ENCODE results near the gene PLXNA4. TPM values are rescaled to one million over a fixed set of nuclear protein-coding genes. Genes with fewer than 3 reads are reported as not detected.

PLXNA4 gene
- total RNA-seq, 1 experiment from 2014 or later, result 0.81 TPM

GRCh38 chr7:132092106-132092505 lies 484.2 kb downstream of the PLXNA4 start (continued):
- no peak for TF ChIP-seq ZNF532 (CRISPR knock-in tag; IDR thresholded peaks at IDR 0.05; ENCODE audit: borderline replicate concordance)
- TF ChIP-seq, protein P1, sequence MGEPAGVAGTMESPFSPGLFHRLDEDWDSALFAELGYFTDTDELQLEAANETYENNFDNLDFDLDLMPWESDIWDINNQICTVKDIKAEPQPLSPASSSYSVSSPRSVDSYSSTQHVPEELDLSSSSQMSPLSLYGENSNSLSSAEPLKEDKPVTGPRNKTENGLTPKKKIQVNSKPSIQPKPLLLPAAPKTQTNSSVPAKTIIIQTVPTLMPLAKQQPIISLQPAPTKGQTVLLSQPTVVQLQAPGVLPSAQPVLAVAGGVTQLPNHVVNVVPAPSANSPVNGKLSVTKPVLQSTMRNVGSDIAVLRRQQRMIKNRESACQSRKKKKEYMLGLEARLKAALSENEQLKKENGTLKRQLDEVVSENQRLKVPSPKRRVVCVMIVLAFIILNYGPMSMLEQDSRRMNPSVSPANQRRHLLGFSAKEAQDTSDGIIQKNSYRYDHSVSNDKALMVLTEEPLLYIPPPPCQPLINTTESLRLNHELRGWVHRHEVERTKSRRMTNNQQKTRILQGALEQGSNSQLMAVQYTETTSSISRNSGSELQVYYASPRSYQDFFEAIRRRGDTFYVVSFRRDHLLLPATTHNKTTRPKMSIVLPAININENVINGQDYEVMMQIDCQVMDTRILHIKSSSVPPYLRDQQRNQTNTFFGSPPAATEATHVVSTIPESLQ (CRISPR knock-in tag; IDR thresholded peaks at IDR 0.05), result no peak
- no peak for TF ChIP-seq JAZF1 (CRISPR knock-in tag; IDR thresholded peaks at IDR 0.05)
- TF ChIP-seq, protein P2, sequence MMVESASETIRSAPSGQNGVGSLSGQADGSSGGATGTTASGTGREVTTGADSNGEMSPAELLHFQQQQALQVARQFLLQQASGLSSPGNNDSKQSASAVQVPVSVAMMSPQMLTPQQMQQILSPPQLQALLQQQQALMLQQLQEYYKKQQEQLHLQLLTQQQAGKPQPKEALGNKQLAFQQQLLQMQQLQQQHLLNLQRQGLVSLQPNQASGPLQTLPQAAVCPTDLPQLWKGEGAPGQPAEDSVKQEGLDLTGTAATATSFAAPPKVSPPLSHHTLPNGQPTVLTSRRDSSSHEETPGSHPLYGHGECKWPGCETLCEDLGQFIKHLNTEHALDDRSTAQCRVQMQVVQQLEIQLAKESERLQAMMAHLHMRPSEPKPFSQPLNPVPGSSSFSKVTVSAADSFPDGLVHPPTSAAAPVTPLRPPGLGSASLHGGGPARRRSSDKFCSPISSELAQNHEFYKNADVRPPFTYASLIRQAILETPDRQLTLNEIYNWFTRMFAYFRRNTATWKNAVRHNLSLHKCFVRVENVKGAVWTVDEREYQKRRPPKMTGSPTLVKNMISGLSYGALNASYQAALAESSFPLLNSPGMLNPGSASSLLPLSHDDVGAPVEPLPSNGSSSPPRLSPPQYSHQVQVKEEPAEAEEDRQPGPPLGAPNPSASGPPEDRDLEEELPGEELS (CRISPR knock-in tag; IDR thresholded peaks at IDR 0.05), result no peak
- no peak for TF ChIP-seq SMAD3 (CRISPR knock-in tag; IDR thresholded peaks at IDR 0.05; ENCODE audit: borderline replicate concordance)

GRCh38 chr7:132091706-132092105 lies 484.6 kb downstream of the PLXNA4 start:
- Mint-ChIP-seq H3K4me3 (no peak overlapping the region), H3K4me1 (no peaks in the 10 kb centered on the region), H3K27ac (no peak overlapping the region), H3K36me3 (no peaks in the 10 kb centered on the region), H3K9me3 (no peaks in the 10 kb centered on the region), H3K27me3 (ENCODE audit: low read depth) (no peaks in the 10 kb centered on the region; the same call in none of the 2 replicates)
- DNase-seq (ENCODE audit: low spot score) (no peak), ATAC-seq (no peak)
- TF ChIP-seq, protein P3, sequence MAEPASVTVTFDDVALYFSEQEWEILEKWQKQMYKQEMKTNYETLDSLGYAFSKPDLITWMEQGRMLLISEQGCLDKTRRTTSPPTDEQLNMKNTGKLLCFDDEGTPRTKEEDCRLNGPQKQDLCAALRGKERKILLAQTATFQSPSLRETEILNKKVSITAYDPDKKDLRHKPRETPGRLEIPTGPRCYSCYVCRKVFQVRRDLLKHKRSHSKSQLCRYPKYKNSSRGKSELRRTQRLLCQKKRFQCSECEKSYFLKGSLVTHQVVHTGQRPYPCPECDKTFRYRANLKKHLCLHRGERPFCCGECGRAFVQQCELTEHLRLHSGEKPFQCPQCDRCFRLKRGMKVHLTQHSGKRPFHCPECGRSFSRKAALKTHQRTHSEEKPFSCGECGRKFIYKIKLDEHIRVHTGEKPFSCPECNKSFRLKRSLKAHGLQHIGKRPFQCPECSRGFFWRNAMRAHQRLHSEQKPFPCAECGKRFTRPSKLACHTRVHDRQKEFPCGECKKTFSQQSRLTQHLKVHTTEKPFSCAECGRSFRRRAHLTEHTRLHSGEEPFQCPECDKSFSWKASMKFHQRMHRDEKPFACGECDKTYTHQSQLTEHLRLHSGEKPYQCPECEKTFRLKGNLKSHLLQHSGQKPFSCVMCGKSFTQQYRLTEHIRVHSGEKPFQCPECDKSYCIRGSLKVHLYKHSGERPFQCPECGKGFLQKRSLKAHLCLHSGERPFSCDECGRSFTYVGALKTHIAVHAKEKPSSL (CRISPR knock-in tag; conservative IDR thresholded peaks at IDR 0.05), result no peak
- TF ChIP-seq NR2C2 (CRISPR knock-in tag; IDR thresholded peaks at IDR 0.05) (no peak), E2F5 (CRISPR knock-in tag; IDR thresholded peaks at IDR 0.05) (no peak), ESRRA (CRISPR knock-in tag; IDR thresholded peaks at IDR 0.05; ENCODE audit: borderline replicate concordance) (no peak), PRRX2 (CRISPR knock-in tag; IDR thresholded peaks at IDR 0.05) (no peak), OVOL2 (CRISPR knock-in tag; IDR thresholded peaks at IDR 0.05; ENCODE audit: borderline replicate concordance) (no peak), CBFB (CRISPR knock-in tag; IDR thresholded peaks at IDR 0.05; ENCODE audit: low read depth) (no peak), ZNF416 (CRISPR knock-in tag; IDR thresholded peaks at IDR 0.05) (no peak), ZNF138 (CRISPR knock-in tag; conservative IDR thresholded peaks at IDR 0.05) (no peak), NR3C1 (CRISPR knock-in tag; conservative IDR thresholded peaks at IDR 0.05; ENCODE audit: low read depth) (no peak), ZNF263 (CRISPR knock-in tag; IDR thresholded peaks at IDR 0.05; ENCODE audit: low read depth) (no peak), GABPB1 (CRISPR knock-in tag; IDR thresholded peaks at IDR 0.05) (no peak), EMX1 (CRISPR knock-in tag; IDR thresholded peaks at IDR 0.05) (no peak), ATF1 (CRISPR knock-in tag; IDR thresholded peaks at IDR 0.05) (no peak), TEAD1 (CRISPR knock-in tag; IDR thresholded peaks at IDR 0.05) (no peak)
- POLR2A ChIA-PET, result no interaction called here
- CTCF ChIA-PET, result no interaction called here

Measured in WTC11 (cell line).